Nephron progenitor cell (in vitro differentiated cells): ENCODE results near the gene ZCCHC2.

ENCODE experiments used
- DNase-seq: peaks from one replicate; pipeline ENCODE4 v3.0.0; 2021
- H3K27ac Mint-ChIP-seq: 2 replicates; pipeline ENCODE4 v1.8.0; 2021; ENCODE audit warnings: mild to moderate bottlenecking, moderate library complexity, mixed read lengths
- H3K27me3 Mint-ChIP-seq: 2 replicates; pipeline ENCODE4 v1.8.0; 2021; ENCODE audit warnings: mild to moderate bottlenecking, low read depth, mixed read lengths; ENCODE audit not compliant: poor library complexity
- H3K36me3 Mint-ChIP-seq: 2 replicates; pipeline ENCODE4 v1.8.0; 2021; ENCODE audit warnings: low read depth, mixed read lengths
- H3K4me1 Mint-ChIP-seq: 2 replicates; pipeline ENCODE4 v1.8.0; 2021; ENCODE audit warnings: mixed read lengths
- H3K4me3 Mint-ChIP-seq: 2 replicates; pipeline ENCODE4 v1.8.0; 2021; ENCODE audit warnings: mild to moderate bottlenecking, moderate library complexity, mixed read lengths
- H3K9me3 Mint-ChIP-seq: 2 replicates; pipeline ENCODE4 v1.8.0; 2021; ENCODE audit warnings: mild to moderate bottlenecking, moderate library complexity, mixed read lengths
- TF ChIP-seq, protein P1 (sequence below): fragments of 200-600 bp; sonication (generic); IDR thresholded peaks from 2 replicates; pipeline ENCODE4 v1.5.0; 2021; ENCODE audit warnings: antibody characterized with exemption

The ZCCHC2 gene

DNA sequence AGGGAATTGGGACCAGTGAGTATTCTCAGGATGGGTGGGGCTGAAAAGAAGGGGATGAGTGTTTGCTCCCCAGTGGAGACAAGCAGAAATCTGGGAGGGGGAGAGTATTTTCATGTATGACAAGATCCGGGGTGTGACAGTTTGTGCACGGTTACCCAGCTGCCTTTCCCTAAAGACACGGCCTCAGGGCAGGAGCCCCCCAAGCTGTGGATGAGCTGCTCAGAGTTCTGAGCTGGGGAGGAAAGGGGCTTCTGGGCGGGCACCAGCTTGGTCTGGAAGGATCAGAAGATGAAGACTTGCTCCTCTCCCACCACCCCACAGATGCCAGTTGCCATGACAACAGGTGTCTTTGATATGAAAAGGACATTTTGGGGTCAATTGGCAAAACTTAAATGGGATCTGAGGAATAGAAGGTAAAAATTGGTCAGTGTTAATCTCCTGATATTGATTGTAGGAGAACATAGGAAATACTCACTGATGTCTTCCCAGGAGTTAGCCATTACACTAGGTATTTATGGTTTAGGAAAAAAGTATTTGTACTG is 29.2 kb downstream of the ZCCHC2 start:
- H3K27ac Mint-ChIP-seq: no peak overlapping the region
- peaks cover 47% of the 10 kb centered on the region for H3K36me3 Mint-ChIP-seq
- DNase-seq: no peak
- no peaks in the 10 kb centered on the region for H3K27me3 Mint-ChIP-seq
- TF ChIP-seq, protein P1, sequence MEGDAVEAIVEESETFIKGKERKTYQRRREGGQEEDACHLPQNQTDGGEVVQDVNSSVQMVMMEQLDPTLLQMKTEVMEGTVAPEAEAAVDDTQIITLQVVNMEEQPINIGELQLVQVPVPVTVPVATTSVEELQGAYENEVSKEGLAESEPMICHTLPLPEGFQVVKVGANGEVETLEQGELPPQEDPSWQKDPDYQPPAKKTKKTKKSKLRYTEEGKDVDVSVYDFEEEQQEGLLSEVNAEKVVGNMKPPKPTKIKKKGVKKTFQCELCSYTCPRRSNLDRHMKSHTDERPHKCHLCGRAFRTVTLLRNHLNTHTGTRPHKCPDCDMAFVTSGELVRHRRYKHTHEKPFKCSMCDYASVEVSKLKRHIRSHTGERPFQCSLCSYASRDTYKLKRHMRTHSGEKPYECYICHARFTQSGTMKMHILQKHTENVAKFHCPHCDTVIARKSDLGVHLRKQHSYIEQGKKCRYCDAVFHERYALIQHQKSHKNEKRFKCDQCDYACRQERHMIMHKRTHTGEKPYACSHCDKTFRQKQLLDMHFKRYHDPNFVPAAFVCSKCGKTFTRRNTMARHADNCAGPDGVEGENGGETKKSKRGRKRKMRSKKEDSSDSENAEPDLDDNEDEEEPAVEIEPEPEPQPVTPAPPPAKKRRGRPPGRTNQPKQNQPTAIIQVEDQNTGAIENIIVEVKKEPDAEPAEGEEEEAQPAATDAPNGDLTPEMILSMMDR: no peak
- H3K9me3 Mint-ChIP-seq: no peaks in the 10 kb centered on the region
- H3K4me1 Mint-ChIP-seq: peaks cover 8% of the 10 kb centered on the region
- H3K4me3 Mint-ChIP-seq: no peak overlapping the region

GRCh38 chr18:62554061-62554815 is 31.4 kb downstream of the ZCCHC2 start:
- TF ChIP-seq, protein P1: no peak
- H3K9me3 Mint-ChIP-seq: no peaks in the 10 kb centered on the region
- H3K36me3 Mint-ChIP-seq: peaks cover 50% of the 10 kb centered on the region
- no peak overlapping the region for H3K4me3 Mint-ChIP-seq
- no peak overlapping the region for H3K27ac Mint-ChIP-seq
- DNase-seq: no peak
- peaks cover 10% of the 10 kb centered on the region for H3K4me1 Mint-ChIP-seq
- no peaks in the 10 kb centered on the region for H3K27me3 Mint-ChIP-seq

GRCh38 chr18:62555135-62555534 is 32.3 kb downstream of the ZCCHC2 start:
- H3K4me1 Mint-ChIP-seq: peaks cover 10% of the 10 kb centered on the region
- H3K27me3 Mint-ChIP-seq: no peaks in the 10 kb centered on the region
- no peak for DNase-seq
- no peak overlapping the region for H3K27ac Mint-ChIP-seq
- H3K4me3 Mint-ChIP-seq: no peak overlapping the region
- H3K36me3 Mint-ChIP-seq: peaks cover 44% of the 10 kb centered on the region
- TF ChIP-seq, protein P1: no peak
- no peaks in the 10 kb centered on the region for H3K9me3 Mint-ChIP-seq

DNA sequence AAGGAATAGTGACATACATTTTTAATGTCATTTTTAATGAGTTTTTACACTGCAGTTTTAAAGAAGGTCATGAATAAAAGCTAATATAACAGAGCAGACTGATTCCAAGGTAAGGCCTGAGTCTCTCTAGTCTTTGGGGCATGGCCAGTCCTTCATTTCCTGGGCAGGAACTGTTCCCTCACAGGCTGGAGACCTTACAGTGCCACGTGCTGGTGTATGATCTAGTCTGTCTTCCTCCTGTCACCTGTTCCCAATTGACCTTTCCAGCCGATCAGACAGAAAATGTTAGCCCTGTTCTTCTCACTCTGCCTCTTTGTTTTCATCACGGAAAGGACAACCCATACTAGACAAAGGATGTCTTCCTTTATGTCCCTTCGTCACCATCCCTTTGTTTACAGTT is 33.6 kb downstream of the ZCCHC2 start:
- Mint-ChIP-seq H3K4me1 (peaks cover 10% of the 10 kb centered on the region), H3K9me3 (no peaks in the 10 kb centered on the region), H3K27me3 (no peaks in the 10 kb centered on the region), H3K36me3 (peaks cover 38% of the 10 kb centered on the region), H3K4me3 (no peak overlapping the region), H3K27ac (peak overlapping the region; percentile 81)
- DNase-seq: no peak
- TF ChIP-seq, protein P1: no peak

GRCh38 chr18:62558015-62558663 is 35.3 kb downstream of the ZCCHC2 start:
- Mint-ChIP-seq H3K4me3 (no peak overlapping the region), H3K27me3 (no peaks in the 10 kb centered on the region), H3K27ac (no peak overlapping the region), H3K9me3 (no peaks in the 10 kb centered on the region), H3K4me1 (peaks cover 10% of the 10 kb centered on the region), H3K36me3 (peaks cover 43% of the 10 kb centered on the region)
- DNase-seq: no peak
- TF ChIP-seq, protein P1: no peak
